ENCODE results near the gene PACS1.
"Not testable (repeated sequence)": the region's sequence is repeated elsewhere in the genome, so short reads cannot be mapped to it uniquely, and the experiment has no call there.

Gene PACS1

GRCh38 chr11:66268244-66268951, 198.3 kb downstream of the PACS1 start, which contains the start of gene RAB1B:
Gene RAB1B, plus strand, starts transcription at chr11:66268639. Its CDS starts 41 bp downstream, at chr11:66268680.
- Histone ChIP-seq H3K27ac (ENCODE audit: low read depth, low read length, severe bottlenecking) (peak within 1 kb of the TSS; percentile 91), H3K36me3 (ENCODE audit: control insufficient read depth, insufficient read depth, low read length) (peaks cover 45% of the 10 kb centered on the region), H3K4me1 (ENCODE audit: control insufficient read depth, insufficient read depth, low read length, poor library complexity, severe bottlenecking) (peaks cover 3% of the 10 kb centered on the region), H3K9me3 (ENCODE audit: control insufficient read depth, low read length) (no peaks in the 10 kb centered on the region), H3K4me3 (ENCODE audit: extremely low read depth, insufficient read depth, low read length, poor library complexity, severe bottlenecking) (peak within 1 kb of the TSS; percentile 87)
- 0% methylated on average over 48 to 56 of the region's 64 CpGs for WGBS, 2 experiments (ENCODE audit: insufficient coverage in 2 of 2)

GRCh38 chr11:66268952-66269905, 199.2 kb downstream of the PACS1 start:
- Histone ChIP-seq H3K4me3 (ENCODE audit: extremely low read depth, insufficient read depth, low read length, poor library complexity, severe bottlenecking) (peak overlapping the region; percentile 87), H3K36me3 (ENCODE audit: control insufficient read depth, insufficient read depth, low read length) (peaks cover 45% of the 10 kb centered on the region), H3K4me1 (ENCODE audit: control insufficient read depth, insufficient read depth, low read length, poor library complexity, severe bottlenecking) (peaks cover 3% of the 10 kb centered on the region), H3K27ac (ENCODE audit: low read depth, low read length, severe bottlenecking) (peak overlapping the region; percentile 91), H3K9me3 (ENCODE audit: control insufficient read depth, low read length) (no peaks in the 10 kb centered on the region)
- 4 to 5% methylated on average over 26 of the region's 32 CpGs for WGBS, 2 experiments (ENCODE audit: insufficient coverage in 2 of 2)

- Histone ChIP-seq H3K27ac (ENCODE audit: low read depth, low read length, severe bottlenecking) (no peak overlapping the region), H3K4me1 (ENCODE audit: control insufficient read depth, insufficient read depth, low read length, poor library complexity, severe bottlenecking) (peaks cover 3% of the 10 kb centered on the region), H3K36me3 (ENCODE audit: control insufficient read depth, insufficient read depth, low read length) (peaks cover 53% of the 10 kb centered on the region), H3K4me3 (ENCODE audit: extremely low read depth, insufficient read depth, low read length, poor library complexity, severe bottlenecking) (no peak overlapping the region), H3K9me3 (ENCODE audit: control insufficient read depth, low read length) (no peaks in the 10 kb centered on the region)
- WGBS, 2 experiments (ENCODE audit: insufficient coverage in 2 of 2) = 88 to 97% methylated on average over 4 to 5 of the region's 7 CpGs
Measured at GRCh38 chr11:66271816-66272215, 201.7 kb downstream of the PACS1 start.

- H3K27ac ChIP-seq (ENCODE audit: low read depth, low read length, severe bottlenecking) = no peak overlapping the region
- H3K9me3 ChIP-seq (ENCODE audit: control insufficient read depth, low read length) = no peaks in the 10 kb centered on the region
- H3K36me3 ChIP-seq (ENCODE audit: control insufficient read depth, insufficient read depth, low read length) = peaks cover 53% of the 10 kb centered on the region
- WGBS, 2 experiments (ENCODE audit: insufficient coverage in 2 of 2) = 100% methylated on average over 2 of the region's 2 CpGs
- no peak overlapping the region for H3K4me3 ChIP-seq (ENCODE audit: extremely low read depth, insufficient read depth, low read length, poor library complexity, severe bottlenecking)
- H3K4me1 ChIP-seq (ENCODE audit: control insufficient read depth, insufficient read depth, low read length, poor library complexity, severe bottlenecking) = peaks cover 3% of the 10 kb centered on the region
Measured at GRCh38 chr11:66272596-66272995, 202.5 kb downstream of the PACS1 start.

GRCh38 chr11:66274219-66274618, 204.1 kb downstream of the PACS1 start:
- Histone ChIP-seq H3K4me1 (ENCODE audit: control insufficient read depth, insufficient read depth, low read length, poor library complexity, severe bottlenecking) (peaks cover 7% of the 10 kb centered on the region), H3K9me3 (ENCODE audit: control insufficient read depth, low read length) (no peaks in the 10 kb centered on the region), H3K36me3 (ENCODE audit: control insufficient read depth, insufficient read depth, low read length) (peaks cover 53% of the 10 kb centered on the region), H3K27ac (ENCODE audit: low read depth, low read length, severe bottlenecking) (no peak overlapping the region), H3K4me3 (ENCODE audit: extremely low read depth, insufficient read depth, low read length, poor library complexity, severe bottlenecking) (no peak overlapping the region)
- 100% methylated on average over 1 of the region's 1 CpG for WGBS, 2 experiments (ENCODE audit: insufficient coverage in 2 of 2)

- peaks cover 51% of the 10 kb centered on the region for H3K36me3 ChIP-seq (ENCODE audit: control insufficient read depth, insufficient read depth, low read length)
- H3K4me1 ChIP-seq (ENCODE audit: control insufficient read depth, insufficient read depth, low read length, poor library complexity, severe bottlenecking) = peaks cover 14% of the 10 kb centered on the region
- no peaks in the 10 kb centered on the region for H3K9me3 ChIP-seq (ENCODE audit: control insufficient read depth, low read length)
- H3K4me3 ChIP-seq (ENCODE audit: extremely low read depth, insufficient read depth, low read length, poor library complexity, severe bottlenecking) = no peak overlapping the region
- H3K27ac ChIP-seq (ENCODE audit: low read depth, low read length, severe bottlenecking) = no peak overlapping the region
- 96 to 98% methylated on average over 6 to 7 of the region's 8 CpGs for WGBS, 2 experiments (ENCODE audit: insufficient coverage in 2 of 2)
Measured at GRCh38 chr11:66275396-66275795, 205.3 kb downstream of the PACS1 start.

- H3K36me3 ChIP-seq (ENCODE audit: control insufficient read depth, insufficient read depth, low read length) = peaks cover 50% of the 10 kb centered on the region
- H3K4me1 ChIP-seq (ENCODE audit: control insufficient read depth, insufficient read depth, low read length, poor library complexity, severe bottlenecking) = peaks cover 21% of the 10 kb centered on the region
- 99 to 100% methylated on average over 8 to 11 of the region's 14 CpGs for WGBS, 2 experiments (ENCODE audit: insufficient coverage in 2 of 2)
- H3K4me3 ChIP-seq (ENCODE audit: extremely low read depth, insufficient read depth, low read length, poor library complexity, severe bottlenecking) = no peak overlapping the region
- no peaks in the 10 kb centered on the region for H3K9me3 ChIP-seq (ENCODE audit: control insufficient read depth, low read length)
- no peak overlapping the region for H3K27ac ChIP-seq (ENCODE audit: low read depth, low read length, severe bottlenecking)
Measured at GRCh38 chr11:66275984-66276612, 206.0 kb downstream of the PACS1 start.

- H3K36me3 ChIP-seq (ENCODE audit: control insufficient read depth, insufficient read depth, low read length) = peaks cover 46% of the 10 kb centered on the region
- not testable (repeated sequence) for H3K27ac ChIP-seq (ENCODE audit: low read depth, low read length, severe bottlenecking); H3K9me3 ChIP-seq (ENCODE audit: control insufficient read depth, low read length); H3K4me3 ChIP-seq (ENCODE audit: extremely low read depth, insufficient read depth, low read length, poor library complexity, severe bottlenecking)
- WGBS, 2 experiments (ENCODE audit: insufficient coverage in 2 of 2) = 92 to 94% methylated on average over 8 of the region's 13 CpGs
- peaks cover 26% of the 10 kb centered on the region for H3K4me1 ChIP-seq (ENCODE audit: control insufficient read depth, insufficient read depth, low read length, poor library complexity, severe bottlenecking)
Measured at GRCh38 chr11:66276619-66277018, 206.5 kb downstream of the PACS1 start.

- H3K27ac ChIP-seq (ENCODE audit: low read depth, low read length, severe bottlenecking); H3K4me3 ChIP-seq (ENCODE audit: extremely low read depth, insufficient read depth, low read length, poor library complexity, severe bottlenecking); H3K9me3 ChIP-seq (ENCODE audit: control insufficient read depth, low read length): not testable (repeated sequence)
- Histone ChIP-seq H3K4me1 (ENCODE audit: control insufficient read depth, insufficient read depth, low read length, poor library complexity, severe bottlenecking) (peaks cover 30% of the 10 kb centered on the region), H3K36me3 (ENCODE audit: control insufficient read depth, insufficient read depth, low read length) (peaks cover 41% of the 10 kb centered on the region)
- 96 to 100% methylated on average over 1 to 4 of the region's 4 CpGs for WGBS, 2 experiments (ENCODE audit: insufficient coverage in 2 of 2)
Measured at GRCh38 chr11:66277064-66277463, 207.0 kb downstream of the PACS1 start.

- Histone ChIP-seq H3K4me1 (ENCODE audit: control insufficient read depth, insufficient read depth, low read length, poor library complexity, severe bottlenecking) (peaks cover 35% of the 10 kb centered on the region), H3K9me3 (ENCODE audit: control insufficient read depth, low read length) (no peaks in the 10 kb centered on the region), H3K36me3 (ENCODE audit: control insufficient read depth, insufficient read depth, low read length) (peaks cover 37% of the 10 kb centered on the region), H3K4me3 (ENCODE audit: extremely low read depth, insufficient read depth, low read length, poor library complexity, severe bottlenecking) (peak within 1 kb of the TSS; percentile 23), H3K27ac (ENCODE audit: low read depth, low read length, severe bottlenecking) (no peak within 1 kb of the TSS)
- 3 to 6% methylated on average over 63 to 71 of the region's 84 CpGs for WGBS, 2 experiments (ENCODE audit: insufficient coverage in 2 of 2)
Measured at GRCh38 chr11:66277471-66278362, 207.6 kb downstream of the PACS1 start, which contains the start of gene CNIH2. Gene CNIH2, plus strand, starts transcription at chr11:66278175. Its CDS starts 282 bp downstream, at chr11:66278457.

Measured in mesodermal cell (in vitro differentiated cells).